Measurements from ENCODE around the gene CHRNE. TPM values are rescaled to one million over a fixed set of nuclear protein-coding genes. Genes with fewer than 3 reads are reported as not detected.

CHRNE gene
- polyA plus RNA-seq, 1 donor from 2014 or later: 0.25 TPM

GRCh38 chr17:4939546-4939795, 36.6 kb upstream of the CHRNE start:
- H3K36me3 ChIP-seq (ENCODE audit: insufficient read depth, low read length): no peaks in the 10 kb centered on the region

GRCh38 chr17:4938688-4939545, 36.0 kb upstream of the CHRNE start:
- Histone ChIP-seq H3K9me2 (ENCODE audit: insufficient read depth, low read length) (no peaks in the 10 kb centered on the region), H3K9me3 (ENCODE audit: low read length) (no peaks in the 10 kb centered on the region), H2AFZ (ENCODE audit: low read depth, low read length) (no peak overlapping the region), H3K36me3 (ENCODE audit: insufficient read depth, low read length) (no peaks in the 10 kb centered on the region), H4K20me1 (ENCODE audit: insufficient read depth) (no peaks in the 10 kb centered on the region), H3F3A (ENCODE audit: insufficient read depth, low read length, poor library complexity, severe bottlenecking) (no peaks in the 10 kb centered on the region), H3K9ac (ENCODE audit: low read length) (peak overlapping the region; percentile 92), H3K4me2 (ENCODE audit: low read length) (peak overlapping the region; percentile 86), H3K27me3 (ENCODE audit: insufficient read depth, low read depth, low read length) (no peaks in the 10 kb centered on the region), H3K79me2 (replicated peaks; ENCODE audit: insufficient read depth, low read length) (peaks cover 20% of the 10 kb centered on the region), H3K27ac (ENCODE audit: low read length) (peak overlapping the region; percentile 97), H3K4me3 (ENCODE audit: low read length) (peak overlapping the region; percentile 83)
- no peak for TF ChIP-seq POLR2AphosphoS5 (IDR thresholded peaks at IDR 0.05)
- TF ChIP-seq TAF1 (IDR thresholded peaks at IDR 0.05; ENCODE audit: low read depth): no peak
- no peak for TF ChIP-seq REST (IDR thresholded peaks at IDR 0.05; ENCODE audit: borderline replicate concordance)
- no peak for TF ChIP-seq EZH2 (IDR thresholded peaks at IDR 0.05; ENCODE audit: borderline replicate concordance, insufficient read depth, low read length, poor library complexity, severe bottlenecking)
- TF ChIP-seq CTCF (IDR thresholded peaks at IDR 0.05; ENCODE audit: poor library complexity, severe bottlenecking): no peak
- TF ChIP-seq RAD21 (conservative IDR thresholded peaks at IDR 0.05): no peak
- TF ChIP-seq MXI1 (conservative IDR thresholded peaks at IDR 0.05; ENCODE audit: poor library complexity, severe bottlenecking): no peak
- TF ChIP-seq EP300 (conservative IDR thresholded peaks at IDR 0.05; ENCODE audit: poor library complexity, severe bottlenecking): no peak
- TF ChIP-seq SMC3 (conservative IDR thresholded peaks at IDR 0.05; ENCODE audit: poor library complexity): no peak

More at GRCh38 chr17:4939546-4939795, 36.6 kb upstream of the CHRNE start:
- Histone ChIP-seq H3K4me3 (ENCODE audit: low read length) (peak overlapping the region; percentile 83), H4K20me1 (ENCODE audit: insufficient read depth) (no peaks in the 10 kb centered on the region), H3K79me2 (replicated peaks; ENCODE audit: insufficient read depth, low read length) (peaks cover 20% of the 10 kb centered on the region), H2AFZ (ENCODE audit: low read depth, low read length) (no peak overlapping the region), H3K9me2 (ENCODE audit: insufficient read depth, low read length) (no peaks in the 10 kb centered on the region), H3K9ac (ENCODE audit: low read length) (peak overlapping the region; percentile 92), H3K9me3 (ENCODE audit: low read length) (no peaks in the 10 kb centered on the region), H3F3A (ENCODE audit: insufficient read depth, low read length, poor library complexity, severe bottlenecking) (no peaks in the 10 kb centered on the region), H3K27me3 (ENCODE audit: insufficient read depth, low read depth, low read length) (no peaks in the 10 kb centered on the region), H3K4me2 (ENCODE audit: low read length) (peak overlapping the region; percentile 86), H3K27ac (ENCODE audit: low read length) (peak overlapping the region; percentile 97)
- no peak for TF ChIP-seq EZH2 (IDR thresholded peaks at IDR 0.05; ENCODE audit: borderline replicate concordance, insufficient read depth, low read length, poor library complexity, severe bottlenecking)
- no peak for TF ChIP-seq SMC3 (conservative IDR thresholded peaks at IDR 0.05; ENCODE audit: poor library complexity)

All from neural cell (in vitro differentiated cells).